ENCODE data around the gene RNF32.
"Not testable (repeated sequence)": the region's sequence is repeated elsewhere in the genome, so short reads cannot be mapped to it uniquely, and the experiment has no call there.

RNF32 gene

GRCh38 chr7:156617215-156617614, 23.4 kb upstream of the RNF32 start:
- Histone ChIP-seq H3K4me1 (ENCODE audit: low read depth, poor library complexity, severe bottlenecking) (peaks cover 32% of the 10 kb centered on the region), H3K36me3 (ENCODE audit: insufficient read depth) (no peaks in the 10 kb centered on the region), H3K79me2 (ENCODE audit: insufficient read depth, low read depth) (no peaks in the 10 kb centered on the region), H3K27ac (no peak overlapping the region), H3K9ac (no peak overlapping the region), H2AFZ (ENCODE audit: low read depth) (no peak overlapping the region), H3K4me3 (IDR thresholded peaks at IDR 0.05; ENCODE audit: insufficient read depth, low read depth, low read length) (no peak overlapping the region), H3K27me3 (ENCODE audit: insufficient read depth, low read depth) (no peaks in the 10 kb centered on the region), H3K4me2 (no peak overlapping the region), H4K20me1 (ENCODE audit: insufficient read depth) (no peaks in the 10 kb centered on the region)
- no peak for TF ChIP-seq CTCF (conservative IDR thresholded peaks at IDR 0.05; ENCODE audit: low read depth, low read length)

- Histone ChIP-seq H3K9ac (no peak overlapping the region), H3K27me3 (ENCODE audit: insufficient read depth, low read depth) (no peaks in the 10 kb centered on the region)
- TF ChIP-seq CTCF (conservative IDR thresholded peaks at IDR 0.05; ENCODE audit: low read depth, low read length), result no peak
Measured at GRCh38 chr7:156618078-156618779, 22.3 kb upstream of the RNF32 start.

GRCh38 chr7:156618780-156619367, 21.7 kb upstream of the RNF32 start:
- no peak overlapping the region for H3K27ac ChIP-seq
- H3K4me3 ChIP-seq (IDR thresholded peaks at IDR 0.05; ENCODE audit: insufficient read depth, low read depth, low read length), result no peak overlapping the region
- H3K36me3 ChIP-seq (ENCODE audit: insufficient read depth), result no peaks in the 10 kb centered on the region
- no peak overlapping the region for H3K4me2 ChIP-seq
- no peaks in the 10 kb centered on the region for H3K27me3 ChIP-seq (ENCODE audit: insufficient read depth, low read depth)
- no peak overlapping the region for H3K9ac ChIP-seq
- H3K4me1 ChIP-seq (ENCODE audit: low read depth, poor library complexity, severe bottlenecking), result peaks cover 16% of the 10 kb centered on the region
- H3K79me2 ChIP-seq (ENCODE audit: insufficient read depth, low read depth), result no peaks in the 10 kb centered on the region
- no peaks in the 10 kb centered on the region for H4K20me1 ChIP-seq (ENCODE audit: insufficient read depth)
- no peak for TF ChIP-seq CTCF (conservative IDR thresholded peaks at IDR 0.05; ENCODE audit: low read depth, low read length)
- H2AFZ ChIP-seq (ENCODE audit: low read depth), result no peak overlapping the region

More at GRCh38 chr7:156618078-156618779, 22.3 kb upstream of the RNF32 start:
- Histone ChIP-seq H3K27ac (no peak overlapping the region), H3K36me3 (ENCODE audit: insufficient read depth) (no peaks in the 10 kb centered on the region), H3K4me2 (no peak overlapping the region), H2AFZ (ENCODE audit: low read depth) (no peak overlapping the region), H4K20me1 (ENCODE audit: insufficient read depth) (no peaks in the 10 kb centered on the region), H3K4me1 (ENCODE audit: low read depth, poor library complexity, severe bottlenecking) (peaks cover 22% of the 10 kb centered on the region), H3K79me2 (ENCODE audit: insufficient read depth, low read depth) (no peaks in the 10 kb centered on the region), H3K4me3 (IDR thresholded peaks at IDR 0.05; ENCODE audit: insufficient read depth, low read depth, low read length) (no peak overlapping the region)

DNA sequence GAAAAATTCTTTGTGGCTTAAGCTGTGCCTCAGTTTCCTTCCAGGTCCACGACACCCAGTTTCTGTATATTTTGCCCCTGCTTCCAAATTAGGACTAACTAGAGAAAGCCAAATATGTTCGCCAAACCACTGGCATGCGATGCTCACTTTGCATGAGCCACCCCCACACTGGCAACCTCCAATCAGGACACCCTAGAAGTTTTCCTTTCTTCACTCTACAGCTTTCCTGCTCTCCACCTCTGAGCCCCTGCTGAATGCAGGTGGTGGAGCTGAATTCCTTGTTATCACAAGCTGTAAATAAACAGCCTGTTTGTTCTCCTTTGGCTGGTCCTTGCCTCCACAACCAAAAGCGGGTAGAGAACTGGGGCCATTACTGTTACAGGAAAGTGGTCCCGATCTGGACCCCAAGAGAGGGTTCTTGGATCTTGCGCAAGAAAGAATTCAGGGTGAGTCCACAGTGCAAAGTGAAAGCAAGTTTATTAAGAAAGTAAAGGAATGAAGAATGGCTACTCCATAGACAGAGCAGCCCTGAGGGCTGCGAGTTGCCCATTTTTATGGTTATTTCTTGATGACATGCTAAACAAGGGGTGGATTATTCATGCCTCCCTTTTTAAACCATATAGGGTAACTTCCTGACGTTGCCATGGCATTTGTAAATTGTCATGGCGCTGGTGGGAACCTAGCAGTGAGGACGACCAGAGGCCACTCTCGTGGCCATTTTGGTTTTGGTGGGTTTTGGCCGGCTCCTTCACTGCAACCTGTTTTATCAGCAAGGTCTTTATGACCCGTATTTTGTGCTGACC, 20.9 kb upstream of the RNF32 start:
- H2AFZ ChIP-seq (ENCODE audit: low read depth); H3K9ac ChIP-seq; H3K4me3 ChIP-seq (IDR thresholded peaks at IDR 0.05; ENCODE audit: insufficient read depth, low read depth, low read length); H3K27me3 ChIP-seq (ENCODE audit: insufficient read depth, low read depth); H3K36me3 ChIP-seq (ENCODE audit: insufficient read depth); H3K4me2 ChIP-seq; H3K79me2 ChIP-seq (ENCODE audit: insufficient read depth, low read depth); H4K20me1 ChIP-seq (ENCODE audit: insufficient read depth); H3K27ac ChIP-seq; H3K4me1 ChIP-seq (ENCODE audit: low read depth, poor library complexity, severe bottlenecking): not testable (repeated sequence)

All from KMS-11 (cell line).